HCT116 (cell line): ENCODE data around the gene ANGPT4. TPM values are rescaled to one million over a fixed set of nuclear protein-coding genes. Genes with fewer than 3 reads are reported as not detected.
A peak's percentile ranks its signal among the peaks of the same experiment; 100 is the strongest.

Experiments used
- ATAC-seq: fragments of 200-7000 bp; cut with Tn5 transposase; 2 replicates; pipeline ENCODE4 v1.9.1; 2020; ENCODE audit warnings: mild to moderate bottlenecking, moderate library complexity
- BruUV-seq: library from RNA; stranded (reverse); fragments of 400-500 nt; replicated peaks from 2 replicates; lab custom pipeline; 2021; lab: Mats Ljungman, UMichigan
- CTCF ChIA-PET: fragments of 300-600 bp; sonication (Branson Sonifier 250); formaldehyde crosslinking; loops from one replicate; lab custom pipeline; 2021; ENCODE audit warnings: antibody characterized with exemption; lab: Charles Lee
- POLR2A ChIA-PET: fragments of 300-600, 350-600 bp; sonication (Branson Sonifier 250); formaldehyde crosslinking; loops from one replicate; lab custom pipeline; 2021; ENCODE audit warnings: antibody characterized with exemption; lab: Charles Lee
- RAD21 ChIA-PET, 2 experiments: fragments of 300-600 bp; sonication (Branson Sonifier 250); formaldehyde crosslinking; loops; one replicate each; lab custom pipeline; 2023; ENCODE audit warnings: low total read pairs in 2 of 2; ENCODE audit not compliant: uncharacterized antibody in 2 of 2, unreplicated experiment in 2 of 2, low non-redundant PET in 1 of 2; lab: Charles Lee
- DNase-seq: peaks from one replicate; pipeline ENCODE4 v3.0.0-alpha.2; 2010; ENCODE audit warnings: low read depth, low spot score
- H2AFZ ChIP-seq: fragments of 200-600 bp; shearing (Covaris generic), sonication (generic); 2 replicates; pipeline ENCODE4 v1.6.1; 2017; ENCODE audit warnings: low read depth, mixed run types, mixed read lengths, antibody characterized with exemption, low read length; ENCODE audit not compliant: poor library complexity, severe bottlenecking
- H3K27ac ChIP-seq: 2 replicates; pipeline ENCODE4 v1.5.1; 2012; ENCODE audit warnings: low read depth, low read length
- H3K27me3 ChIP-seq: fragments of 200-600 bp; sonication (generic); 2 replicates; pipeline ENCODE4 v1.6.1; 2016; ENCODE audit warnings: mixed run types, low read length, mixed read lengths; ENCODE audit not compliant: insufficient read depth
- H3K36me3 ChIP-seq, 2 experiments: fragments of 200-500 bp in 1 of 2; fragments of 200-600 bp in 1 of 2; sonication (Bioruptor generic) in 1 of 2; sonication (generic) in 1 of 2; 2 replicates each; pipeline versions ENCODE4 v1.5.1 to v1.6.1; 2014 to 2016; ENCODE audit warnings: low read length in 2 of 2, inconsistent platforms in 1 of 2, mixed read lengths in 1 of 2, mixed run types in 1 of 2; ENCODE audit not compliant: insufficient read depth in 2 of 2, control insufficient read depth in 1 of 2
- H3K4me1 ChIP-seq, 2 experiments: fragments of 200-600 bp in 1 of 2; sonication (generic) in 1 of 2; 2 replicates each; pipeline versions ENCODE4 v1.5.1 to v1.6.1; 2012 to 2017; ENCODE audit warnings: low read length in 2 of 2, inconsistent platforms in 1 of 2, mild to moderate bottlenecking in 1 of 2, mixed read lengths in 1 of 2, mixed run types in 1 of 2, moderate library complexity in 1 of 2; ENCODE audit not compliant: insufficient read depth in 2 of 2, control insufficient read depth in 1 of 2
- H3K4me2 ChIP-seq: fragments of 200-600 bp; sonication (generic); 2 replicates; pipeline ENCODE4 v1.6.1; 2017; ENCODE audit warnings: mixed run types, low read length, mixed read lengths
- H3K4me3 ChIP-seq, 2 experiments: fragments of 200-600 bp in 1 of 2; sonication (generic) in 1 of 2; replicated peaks in 1 of 2; 2 replicates each; pipeline ENCODE4 v1.5.1; 2011 to 2016; ENCODE audit warnings: low read length in 2 of 2, control low read depth in 1 of 2, low read depth in 1 of 2, mild to moderate bottlenecking in 1 of 2, mixed read lengths in 1 of 2, mixed run types in 1 of 2
- H3K79me2 ChIP-seq: fragments of 200-600 bp; sonication (generic); 2 replicates; pipeline ENCODE4 v1.6.1; 2017; ENCODE audit warnings: mild to moderate bottlenecking, mixed run types, low read length, moderate library complexity, mixed read lengths; ENCODE audit not compliant: insufficient read depth
- H3K9ac ChIP-seq: fragments of 200-600 bp; sonication (generic); 2 replicates; pipeline ENCODE4 v1.6.1; 2016; ENCODE audit warnings: low read length, mixed read lengths
- H3K9me2 ChIP-seq: fragments of 200-600 bp; sonication (generic), shearing (Covaris generic); 2 replicates; pipeline ENCODE4 v1.6.1; 2017; ENCODE audit warnings: mixed run types, mild to moderate bottlenecking, moderate library complexity; ENCODE audit not compliant: insufficient read depth
- H3K9me3 ChIP-seq, 2 experiments: fragments of 200-500 bp in 1 of 2; fragments of 200-600 bp in 1 of 2; sonication (Bioruptor generic) in 1 of 2; sonication (generic) in 1 of 2; 2 replicates each; pipeline ENCODE4 v1.6.1; 2014 to 2017; ENCODE audit warnings: low read length in 2 of 2, mixed read lengths in 2 of 2, inconsistent platforms in 1 of 2, low read depth in 1 of 2, mild to moderate bottlenecking in 1 of 2, mixed run types in 1 of 2, moderate library complexity in 1 of 2; ENCODE audit not compliant: control insufficient read depth in 1 of 2, insufficient read depth in 1 of 2
- H4K20me1 ChIP-seq: fragments of 200-600 bp; sonication (generic), shearing (Covaris generic); 2 replicates; pipeline ENCODE4 v1.6.1; 2017; ENCODE audit warnings: mixed run types, mild to moderate bottlenecking, moderate library complexity; ENCODE audit not compliant: insufficient read depth
- CBX3 ChIP-seq: IDR thresholded peaks from 2 replicates; pipeline ENCODE4 v1.6.1; 2012; ENCODE audit warnings: low read depth
- ELF1 ChIP-seq: IDR thresholded peaks from 2 replicates; pipeline ENCODE4 v1.6.1; 2012; ENCODE audit warnings: low read depth, borderline replicate concordance
- EZH2 ChIP-seq: fragments of 200-600 bp; sonication (generic); IDR thresholded peaks from 2 replicates; pipeline ENCODE4 v1.6.1; 2017; ENCODE audit warnings: antibody characterized with exemption, mixed run types
- JUND ChIP-seq: IDR thresholded peaks from 2 replicates; pipeline ENCODE4 v1.6.1; 2012
- POLR2A ChIP-seq: IDR thresholded peaks from 2 replicates; pipeline ENCODE4 v1.7.0; 2011; ENCODE audit warnings: borderline replicate concordance; ENCODE audit not compliant: insufficient read depth, insufficient read length; ENCODE audit errors: extremely low read depth
- POLR2AphosphoS5 ChIP-seq: IDR thresholded peaks from 2 replicates; pipeline ENCODE4 v1.6.1; 2011; ENCODE audit warnings: mild to moderate bottlenecking, low read depth, low read length, moderate library complexity
- RAD21 ChIP-seq: IDR thresholded peaks from 2 replicates; pipeline ENCODE4 v1.6.1; 2012; ENCODE audit warnings: low read depth, mild to moderate bottlenecking
- SIN3A ChIP-seq: IDR thresholded peaks from 2 replicates; pipeline ENCODE4 v1.6.1; 2012; ENCODE audit warnings: low read depth
- SP1 ChIP-seq: IDR thresholded peaks from 2 replicates; pipeline ENCODE4 v1.6.1; 2012; ENCODE audit warnings: low read depth
- YY1 ChIP-seq: IDR thresholded peaks from 2 replicates; pipeline ENCODE4 v1.6.1; 2011; ENCODE audit warnings: low read length, low read depth, moderate library complexity, mild to moderate bottlenecking; ENCODE audit not compliant: insufficient replicate concordance; ENCODE audit errors: extremely low read depth
- ZNF274 ChIP-seq: fragments of 200-500 bp; sonication (Bioruptor generic); IDR thresholded peaks from 2 replicates; pipeline ENCODE4 v1.6.1; 2014; ENCODE audit warnings: mild to moderate bottlenecking, low read depth, low read length, inconsistent platforms
- intact Hi-C: fragments of 100-400 bp; cut with micrococcal nuclease; formaldehyde crosslinking; loops from 2 replicates; pipeline ENCODE4 v1.10.0; 2022
- total RNA-seq: library from RNA; stranded (reverse); gene quantifications from one replicate; pipeline ENCODE4 v1.2.1, GENCODE V29; 2021; ENCODE audit not compliant: unreplicated experiment
- TF ChIP-seq, protein P1 (sequence below): IDR thresholded peaks from 2 replicates; pipeline ENCODE4 v1.6.1; 2012; ENCODE audit warnings: low read depth
- TF ChIP-seq, protein P2 (sequence below): IDR thresholded peaks from 2 replicates; pipeline ENCODE4 v1.6.1; 2011; ENCODE audit warnings: mild to moderate bottlenecking, low read length, moderate library complexity; ENCODE audit not compliant: insufficient replicate concordance; ENCODE audit errors: extremely low read depth
- TF ChIP-seq, protein P3 (sequence below): IDR thresholded peaks from 2 replicates; pipeline ENCODE4 v1.6.1; 2012

Gene ANGPT4
- total RNA-seq, 1 experiment from 2014 or later, result not detected

DNA sequence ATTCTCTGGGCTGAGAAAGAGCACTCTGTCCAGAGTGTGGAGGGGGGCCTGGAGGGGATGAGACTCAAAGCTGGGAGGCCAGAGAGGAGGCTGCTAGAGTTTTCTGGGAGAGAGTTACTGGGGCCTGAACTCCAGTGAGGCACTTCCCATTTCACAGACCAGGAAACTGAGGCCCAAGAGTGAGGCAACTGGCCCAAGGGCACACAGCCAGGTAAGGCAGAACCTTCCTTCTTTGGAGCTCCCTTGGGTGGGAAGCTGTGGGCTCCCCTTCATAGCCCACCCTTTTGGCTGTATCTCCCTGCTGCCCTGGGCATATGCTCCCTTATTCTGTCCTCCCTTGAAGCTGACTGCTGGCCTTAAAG is 34.4 kb downstream of the ANGPT4 start:
- H3K9me2 ChIP-seq, result no peaks in the 10 kb centered on the region
- TF ChIP-seq POLR2AphosphoS5 (peak; percentile 53), ZNF274 (no peak)
- TSS peak; percentile 88 for BruUV-seq
- ChIA-PET POLR2A (no interaction called here), CTCF (no interaction called here), RAD21 (no interaction called here)
- H3K27ac ChIP-seq, result peak overlapping the region; percentile 33; the same call in 1 of the 2 replicates
- no peaks in the 10 kb centered on the region for H3K36me3 ChIP-seq
- intact Hi-C loops, result no loop called here
- no peaks in the 10 kb centered on the region for H3K79me2 ChIP-seq
- DNase-seq (no peak), ATAC-seq (peak; percentile 7; the same call in 1 of the 2 replicates)
- peak overlapping the region; percentile 48 to 50 for H3K4me3 ChIP-seq
- H3K9me3 ChIP-seq, result no peaks in the 10 kb centered on the region
- no peaks in the 10 kb centered on the region for H4K20me1 ChIP-seq
- no peaks in the 10 kb centered on the region for H3K27me3 ChIP-seq
- peaks cover 17 to 22% of the 10 kb centered on the region in 2 experiments for H3K4me1 ChIP-seq
- H2AFZ ChIP-seq, result no peak overlapping the region
- peak overlapping the region; percentile 36 for H3K9ac ChIP-seq
- peak overlapping the region; percentile 76 for H3K4me2 ChIP-seq

DNA sequence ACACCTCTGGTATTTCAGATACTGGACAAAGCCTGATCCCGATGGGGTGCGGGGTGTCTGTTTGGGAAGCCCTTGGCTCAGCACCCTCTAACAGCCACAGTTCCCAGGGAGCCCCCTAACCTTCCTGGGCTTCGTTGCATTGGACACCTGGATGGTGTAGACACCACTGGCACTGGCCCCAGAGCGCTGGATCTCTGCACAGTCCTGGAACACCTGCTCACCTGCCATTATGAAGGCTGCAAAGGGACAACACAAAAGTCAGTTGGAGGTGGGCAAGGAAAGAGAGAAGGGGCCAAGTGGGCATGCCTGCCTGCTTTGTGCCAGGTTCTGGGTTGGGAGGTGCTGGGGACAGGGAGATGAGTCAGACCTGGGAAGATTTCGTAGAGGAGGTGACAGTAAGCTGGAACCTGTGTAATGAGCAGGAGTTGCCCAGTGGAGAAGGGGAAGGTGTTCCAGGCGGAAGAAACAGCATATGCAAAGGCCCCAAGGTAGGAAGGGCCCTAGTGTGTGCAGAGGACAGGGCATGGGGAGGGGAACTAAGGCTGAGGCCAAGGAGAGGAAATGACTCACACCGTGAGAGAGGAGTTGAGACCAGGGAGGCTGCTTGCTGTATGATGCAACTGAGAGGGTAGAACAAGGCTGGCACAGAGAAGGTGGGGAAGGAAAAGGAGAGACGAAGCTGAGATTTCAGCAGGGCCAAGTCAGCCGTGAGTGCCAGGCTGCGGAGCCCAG is 34.9 kb downstream of the ANGPT4 start:
- H3K4me3 ChIP-seq, result peak overlapping the region; percentile 48 to 50
- intact Hi-C loops, result no loop called here
- DNase-seq, result peak; percentile 74
- H2AFZ ChIP-seq, result no peak overlapping the region
- peak overlapping the region; percentile 33; the same call in 1 of the 2 replicates for H3K27ac ChIP-seq
- H3K4me1 ChIP-seq, result peaks cover 17 to 22% of the 10 kb centered on the region in 2 experiments
- BruUV-seq, result no TSS peak
- peak overlapping the region; percentile 76 for H3K4me2 ChIP-seq
- H4K20me1 ChIP-seq, result no peaks in the 10 kb centered on the region
- ChIA-PET RAD21 (no interaction called here), POLR2A (no interaction called here), CTCF (no interaction called here)
- ATAC-seq, result peak; percentile 92
- no peaks in the 10 kb centered on the region for H3K9me3 ChIP-seq
- no peaks in the 10 kb centered on the region for H3K79me2 ChIP-seq
- no peaks in the 10 kb centered on the region for H3K27me3 ChIP-seq
- peak overlapping the region; percentile 36 for H3K9ac ChIP-seq
- no peaks in the 10 kb centered on the region for H3K9me2 ChIP-seq
- H3K36me3 ChIP-seq, result no peaks in the 10 kb centered on the region
- peak; percentile 86 for TF ChIP-seq SP1
- TF ChIP-seq, protein P1, sequence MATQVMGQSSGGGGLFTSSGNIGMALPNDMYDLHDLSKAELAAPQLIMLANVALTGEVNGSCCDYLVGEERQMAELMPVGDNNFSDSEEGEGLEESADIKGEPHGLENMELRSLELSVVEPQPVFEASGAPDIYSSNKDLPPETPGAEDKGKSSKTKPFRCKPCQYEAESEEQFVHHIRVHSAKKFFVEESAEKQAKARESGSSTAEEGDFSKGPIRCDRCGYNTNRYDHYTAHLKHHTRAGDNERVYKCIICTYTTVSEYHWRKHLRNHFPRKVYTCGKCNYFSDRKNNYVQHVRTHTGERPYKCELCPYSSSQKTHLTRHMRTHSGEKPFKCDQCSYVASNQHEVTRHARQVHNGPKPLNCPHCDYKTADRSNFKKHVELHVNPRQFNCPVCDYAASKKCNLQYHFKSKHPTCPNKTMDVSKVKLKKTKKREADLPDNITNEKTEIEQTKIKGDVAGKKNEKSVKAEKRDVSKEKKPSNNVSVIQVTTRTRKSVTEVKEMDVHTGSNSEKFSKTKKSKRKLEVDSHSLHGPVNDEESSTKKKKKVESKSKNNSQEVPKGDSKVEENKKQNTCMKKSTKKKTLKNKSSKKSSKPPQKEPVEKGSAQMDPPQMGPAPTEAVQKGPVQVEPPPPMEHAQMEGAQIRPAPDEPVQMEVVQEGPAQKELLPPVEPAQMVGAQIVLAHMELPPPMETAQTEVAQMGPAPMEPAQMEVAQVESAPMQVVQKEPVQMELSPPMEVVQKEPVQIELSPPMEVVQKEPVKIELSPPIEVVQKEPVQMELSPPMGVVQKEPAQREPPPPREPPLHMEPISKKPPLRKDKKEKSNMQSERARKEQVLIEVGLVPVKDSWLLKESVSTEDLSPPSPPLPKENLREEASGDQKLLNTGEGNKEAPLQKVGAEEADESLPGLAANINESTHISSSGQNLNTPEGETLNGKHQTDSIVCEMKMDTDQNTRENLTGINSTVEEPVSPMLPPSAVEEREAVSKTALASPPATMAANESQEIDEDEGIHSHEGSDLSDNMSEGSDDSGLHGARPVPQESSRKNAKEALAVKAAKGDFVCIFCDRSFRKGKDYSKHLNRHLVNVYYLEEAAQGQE, result no peak
- no peak for TF ChIP-seq SIN3A
- TF ChIP-seq, protein P2, sequence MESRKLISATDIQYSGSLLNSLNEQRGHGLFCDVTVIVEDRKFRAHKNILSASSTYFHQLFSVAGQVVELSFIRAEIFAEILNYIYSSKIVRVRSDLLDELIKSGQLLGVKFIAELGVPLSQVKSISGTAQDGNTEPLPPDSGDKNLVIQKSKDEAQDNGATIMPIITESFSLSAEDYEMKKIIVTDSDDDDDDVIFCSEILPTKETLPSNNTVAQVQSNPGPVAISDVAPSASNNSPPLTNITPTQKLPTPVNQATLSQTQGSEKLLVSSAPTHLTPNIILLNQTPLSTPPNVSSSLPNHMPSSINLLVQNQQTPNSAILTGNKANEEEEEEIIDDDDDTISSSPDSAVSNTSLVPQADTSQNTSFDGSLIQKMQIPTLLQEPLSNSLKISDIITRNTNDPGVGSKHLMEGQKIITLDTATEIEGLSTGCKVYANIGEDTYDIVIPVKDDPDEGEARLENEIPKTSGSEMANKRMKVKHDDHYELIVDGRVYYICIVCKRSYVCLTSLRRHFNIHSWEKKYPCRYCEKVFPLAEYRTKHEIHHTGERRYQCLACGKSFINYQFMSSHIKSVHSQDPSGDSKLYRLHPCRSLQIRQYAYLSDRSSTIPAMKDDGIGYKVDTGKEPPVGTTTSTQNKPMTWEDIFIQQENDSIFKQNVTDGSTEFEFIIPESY, result no peak
- TF ChIP-seq, protein P3, sequence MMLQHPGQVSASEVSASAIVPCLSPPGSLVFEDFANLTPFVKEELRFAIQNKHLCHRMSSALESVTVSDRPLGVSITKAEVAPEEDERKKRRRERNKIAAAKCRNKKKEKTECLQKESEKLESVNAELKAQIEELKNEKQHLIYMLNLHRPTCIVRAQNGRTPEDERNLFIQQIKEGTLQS, result peak; percentile 86
- no peak for TF ChIP-seq RAD21
- no peak for TF ChIP-seq EZH2
- no peak for TF ChIP-seq POLR2A
- TF ChIP-seq ELF1, result no peak
- TF ChIP-seq CBX3, result peak; percentile 90
- TF ChIP-seq JUND, result peak; percentile 88
- TF ChIP-seq YY1, result no peak
